K562 (cell line): Measurements from ENCODE around the gene VPS35L. TPM values are rescaled to one million over a fixed set of nuclear protein-coding genes. Genes with fewer than 3 reads are reported as not detected.

Source experiments
- ATAC-seq: fragments of 200-7000 bp; cut with Tn5 transposase; 3 replicates; pipeline ENCODE4 v1.9.1; 2020; ENCODE audit warnings: moderate library complexity
- BruUV-seq: library from RNA; stranded (reverse); fragments of 400-500 nt; replicated peaks from 2 replicates; lab custom pipeline; 2021; lab: Mats Ljungman, UMichigan
- CTCF ChIA-PET: fragments of 300-600 bp; formaldehyde crosslinking; extraction: SDS; loops from one replicate; lab custom pipeline; 2021; ENCODE audit warnings: low intra/inter-chr PET ratio; lab: Yijun Ruan, JAX
- POLR2A ChIA-PET: fragments of 300-600, 350-650 bp; sonication (Branson Sonifier 250); formaldehyde crosslinking; extraction: SDS; loops from one replicate; lab custom pipeline; 2021; ENCODE audit warnings: antibody characterized with exemption, inconsistent platforms; lab: Yijun Ruan, JAX
- DNase-seq, 4 experiments: peaks; one replicate each; pipeline versions ENCODE4 v3.0.0 to v3.0.0-alpha.2; 2011 to 2018; ENCODE audit warnings: low spot score in 3 of 4, mixed read lengths in 3 of 4; ENCODE audit errors: extremely low read depth in 1 of 4
- FAIRE-seq: peaks from 2 replicates; lab custom pipeline; 2011; peaks lifted over from hg19 to GRCh38; lab: Jason Lieb, UNC
- H2AFZ ChIP-seq: 2 replicates; pipeline ENCODE4 v1.6.0; 2011; ENCODE audit warnings: low read depth, low read length, control low read depth, inconsistent platforms
- H3K27ac ChIP-seq: fragments of 200-600 bp; 3 replicates; pipeline ENCODE4 v1.8.0; 2011; ENCODE audit warnings: low read depth, mild to moderate bottlenecking, control low read depth, inconsistent platforms, low read length, moderate library complexity, mixed read lengths; ENCODE audit errors: extremely low read depth
- H3K27me3 ChIP-seq, 2 experiments: fragments of 300-600 bp in 1 of 2; 2 replicates in 1 of 2; 3 replicates in 1 of 2; pipeline versions ENCODE4 v1.6.0 to v1.8.0; 2011; ENCODE audit warnings: inconsistent platforms in 2 of 2, low read length in 2 of 2, mild to moderate bottlenecking in 1 of 2, mixed read lengths in 1 of 2, moderate library complexity in 1 of 2; ENCODE audit not compliant: control insufficient read depth in 2 of 2, insufficient read depth in 2 of 2
- H3K36me3 ChIP-seq: fragments of 300-600 bp; 3 replicates; pipeline ENCODE4 v1.8.0; 2011; ENCODE audit warnings: mild to moderate bottlenecking, low read length, inconsistent platforms; ENCODE audit not compliant: control insufficient read depth, insufficient read depth
- H3K4me1 ChIP-seq, 2 experiments: fragments of 200-600 bp in 1 of 2; replicated peaks in 1 of 2; 2 replicates in 1 of 2; 3 replicates in 1 of 2; pipeline versions ENCODE4 v1.5.1 to v1.8.0; 2011; ENCODE audit warnings: inconsistent platforms in 2 of 2, low read length in 2 of 2, mild to moderate bottlenecking in 1 of 2, mixed read lengths in 1 of 2, moderate library complexity in 1 of 2; ENCODE audit not compliant: control insufficient read depth in 2 of 2, insufficient read depth in 2 of 2
- H3K4me2 ChIP-seq: 2 replicates; pipeline ENCODE4 v1.6.1; 2011; ENCODE audit warnings: low read length, control low read depth, inconsistent platforms, mixed read lengths; ENCODE audit not compliant: insufficient read depth
- H3K4me3 ChIP-seq: fragments of 200-600 bp; sonication (generic), shearing (Covaris generic); 2 replicates; pipeline ENCODE4 v1.5.1; 2016; ENCODE audit warnings: control low read depth, inconsistent platforms
- H3K79me2 ChIP-seq: fragments of 200-600 bp; 3 replicates; pipeline ENCODE4 v1.8.0; 2011; ENCODE audit warnings: low read length, inconsistent platforms; ENCODE audit not compliant: control insufficient read depth, insufficient read depth
- H3K9ac ChIP-seq, 2 experiments: 2 replicates each; pipeline versions ENCODE4 v1.6.0 to v1.6.1; 2011; ENCODE audit warnings: low read depth in 2 of 2, low read length in 2 of 2, control low read depth in 1 of 2, inconsistent platforms in 1 of 2, mild to moderate bottlenecking in 1 of 2, mixed read lengths in 1 of 2; ENCODE audit not compliant: insufficient read depth in 1 of 2
- H3K9me1 ChIP-seq: one replicate; pipeline ENCODE4 v1.6.0; 2011; ENCODE audit warnings: inconsistent platforms, mild to moderate bottlenecking, low read length, moderate library complexity; ENCODE audit not compliant: control insufficient read depth, insufficient read depth
- H3K9me3 ChIP-seq: replicated peaks from 2 replicates; pipeline ENCODE4 v1.5.1; 2011; ENCODE audit warnings: low read depth, low read length, inconsistent platforms; ENCODE audit not compliant: control insufficient read depth, insufficient read depth
- H4K20me1 ChIP-seq: replicated peaks from 2 replicates; pipeline ENCODE4 v1.6.1; 2011; ENCODE audit warnings: low read length, inconsistent platforms, mixed read lengths; ENCODE audit not compliant: control insufficient read depth, insufficient read depth
- CBX3 ChIP-seq, 2 experiments: IDR thresholded peaks; 1 replicate in 1 of 2; 2 replicates in 1 of 2; pipeline ENCODE4 v1.6.1; 2012; ENCODE audit warnings: inconsistent platforms in 2 of 2, low read length in 2 of 2, borderline replicate concordance in 1 of 2, control low read depth in 1 of 2
- CHD2 ChIP-seq: IDR thresholded peaks from 2 replicates; pipeline ENCODE4 v1.6.1; 2011; ENCODE audit warnings: low read depth, low read length
- DPF2 ChIP-seq: fragments of 450-650 bp; IDR thresholded peaks from 2 replicates; pipeline ENCODE4 v1.6.1; 2016
- RBM15 ChIP-seq: fragments of 200-400 bp; formaldehyde crosslinking; IDR thresholded peaks from 2 replicates; pipeline ENCODE4 v1.6.1; 2018; ENCODE audit warnings: mild to moderate bottlenecking, low read length, moderate library complexity; ENCODE audit not compliant: insufficient read depth
- SAFB ChIP-seq: fragments of 200-400 bp; formaldehyde crosslinking; IDR thresholded peaks from 2 replicates; pipeline ENCODE4 v1.6.1; 2017; ENCODE audit warnings: low read depth, low read length, borderline replicate concordance
- SAP30 ChIP-seq: fragments of 200-600 bp; sonication (generic); IDR thresholded peaks from 2 replicates; pipeline ENCODE4 v1.6.1; 2012; ENCODE audit warnings: borderline replicate concordance, low read depth, mild to moderate bottlenecking, moderate library complexity, low read length, control low read depth, inconsistent platforms; ENCODE audit not compliant: insufficient read depth, poor library complexity, severe bottlenecking
- SMAD1 ChIP-seq: fragments of 150-350 bp; IDR thresholded peaks from 2 replicates; pipeline ENCODE4 v1.6.1; 2014; ENCODE audit warnings: low read length, low read depth; ENCODE audit not compliant: partially characterized antibody
- ZFP30 ChIP-seq: fragments of 250-450 bp; sonication (Bioruptor Pico); IDR thresholded peaks from 2 replicates; pipeline ENCODE4 v1.8.0; 2022; ENCODE audit warnings: moderate library complexity, mild to moderate bottlenecking, inconsistent platforms, borderline replicate concordance
- WGBS: fragments of 100-300 bp; shearing (Covaris generic); methylation state at CpG from one replicate; pipeline ENCODE4 v1.1.6; 2016; ENCODE audit warnings: low coverage, mixed read lengths; ENCODE audit not compliant: insufficient coverage; ENCODE audit errors: missing lambda C conversion rate; 5-methylcytosine and 5-hydroxymethylcytosine counted together
- in situ Hi-C: fragments of 300-500 bp; cut with MboI; formaldehyde crosslinking; loops from 4 replicates; pipeline ENCODE4 v1.15.0; 2018; ENCODE audit warnings: inconsistent platforms, mixed read lengths
- intact Hi-C: fragments of 100-400 bp; cut with micrococcal nuclease; formaldehyde crosslinking; loops from 2 replicates; pipeline ENCODE4 v1.14.2; 2022
- polyA plus RNA-seq, 8 experiments: library from polyadenylated mRNA; depleted of rRNA in 4 of 8; stranded (reverse) in 5 of 8; unstranded in 3 of 8; fragments of >200 nt; fragmentation: Nextera tagmentation in 2 of 8; fragmentation: Illumina TruSeq in 1 of 8; extraction: Ambion mirVana in 2 of 8; extraction: Trizol in 1 of 8; gene quantifications; 2 replicates each; pipeline versions ENCODE4 v1.2.1 to v1.2.3, GENCODE V29; 2011 to 2014; ENCODE audit warnings: inconsistent platforms in 1 of 8, missing spikeins in 1 of 8
- total RNA-seq, 7 experiments: library from RNA; depleted of rRNA in 6 of 7; stranded (reverse); fragments of >200 nt in 6 of 7; fragmentation: Illumina TruSeq in 2 of 7; extraction: Trizol in 2 of 7; gene quantifications; 2 replicates each; pipeline versions ENCODE4 v1.2.1 to v1.2.3, GENCODE V29; 2011 to 2021; ENCODE audit warnings: low replicate concordance in 1 of 7
- TF ChIP-seq, protein P1 (sequence below): sonication (generic); formaldehyde crosslinking; IDR thresholded peaks from 2 replicates; pipeline ENCODE4 v1.8.1; 2023; ENCODE audit warnings: mild to moderate bottlenecking, missing genetic modification reagents
- TF ChIP-seq, protein P2 (sequence below): fragments of 450-650 bp; IDR thresholded peaks from 2 replicates; pipeline ENCODE4 v1.6.1; 2016; ENCODE audit warnings: mild to moderate bottlenecking, moderate library complexity

The VPS35L gene
- total and polyA plus RNA-seq, 9 of the 15 experiments (the other 6 are each of a cell fraction or from before 2014, with no cell fraction given): 10.2 to 30.4 (median 20.1) TPM

DNA sequence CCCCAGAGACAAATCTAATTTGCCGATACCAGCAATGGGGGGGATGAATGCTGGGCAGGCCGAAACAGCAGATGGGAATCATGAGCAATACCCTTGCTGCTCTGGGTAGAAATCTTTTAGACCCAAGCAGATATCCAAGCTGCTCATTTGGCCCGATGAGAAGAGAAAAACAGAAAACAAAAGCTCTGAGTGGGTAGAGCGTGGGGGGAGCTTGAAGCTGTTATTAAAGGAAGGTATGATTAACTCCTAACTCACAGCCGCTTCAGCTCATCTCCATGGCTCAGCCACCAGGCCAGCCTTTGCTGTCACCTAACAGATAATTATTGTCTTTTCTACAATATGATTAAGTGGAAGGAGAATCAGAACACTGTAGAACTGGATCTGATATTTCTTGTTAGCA lies 58.3 kb downstream of the VPS35L start:
- no peaks in the 10 kb centered on the region for H3K79me2 ChIP-seq
- no peaks in the 10 kb centered on the region for H3K27me3 ChIP-seq
- POLR2A ChIA-PET: interaction anchor here (0.7 to 2.2 kb wide), 2 partner anchors 15 to 17 kb away, joined by 5 to 6 read pairs; no protein-coding TSS in a partner anchor
- H3K9me3 ChIP-seq: no peaks in the 10 kb centered on the region
- H3K4me2 ChIP-seq: no peak overlapping the region
- DNase-seq (no peak), FAIRE-seq (no peak), ATAC-seq (no peak)
- no peak overlapping the region for H3K9ac ChIP-seq
- no peaks in the 10 kb centered on the region for H4K20me1 ChIP-seq
- peaks cover 3% of the 10 kb centered on the region for H3K9me1 ChIP-seq
- 69% methylated on average over 5 of the region's 5 CpGs for WGBS
- no peak overlapping the region for H2AFZ ChIP-seq
- CTCF ChIA-PET: no interaction called here
- no peaks in the 10 kb centered on the region; a peak in 1 of 5 replicates for H3K4me1 ChIP-seq
- in situ Hi-C loops: no loop called here
- H3K27ac ChIP-seq: no peak overlapping the region
- no TSS peak for BruUV-seq
- no peaks in the 10 kb centered on the region for H3K36me3 ChIP-seq
- H3K4me3 ChIP-seq: no peak overlapping the region
- intact Hi-C loops: no loop called here
- TF ChIP-seq DPF2 (no peak), SAFB (no peak), CHD2 (no peak), SMAD1 (no peak), CBX3 (IDR thresholded peaks at IDR 0.05; ENCODE audit: borderline replicate concordance in 1 of 2, low read length in 2 of 2) (no peak), SAP30 (no peak), ZFP30 (CRISPR knock-in tag) (no peak), RBM15 (no peak)
- TF ChIP-seq, protein P1, sequence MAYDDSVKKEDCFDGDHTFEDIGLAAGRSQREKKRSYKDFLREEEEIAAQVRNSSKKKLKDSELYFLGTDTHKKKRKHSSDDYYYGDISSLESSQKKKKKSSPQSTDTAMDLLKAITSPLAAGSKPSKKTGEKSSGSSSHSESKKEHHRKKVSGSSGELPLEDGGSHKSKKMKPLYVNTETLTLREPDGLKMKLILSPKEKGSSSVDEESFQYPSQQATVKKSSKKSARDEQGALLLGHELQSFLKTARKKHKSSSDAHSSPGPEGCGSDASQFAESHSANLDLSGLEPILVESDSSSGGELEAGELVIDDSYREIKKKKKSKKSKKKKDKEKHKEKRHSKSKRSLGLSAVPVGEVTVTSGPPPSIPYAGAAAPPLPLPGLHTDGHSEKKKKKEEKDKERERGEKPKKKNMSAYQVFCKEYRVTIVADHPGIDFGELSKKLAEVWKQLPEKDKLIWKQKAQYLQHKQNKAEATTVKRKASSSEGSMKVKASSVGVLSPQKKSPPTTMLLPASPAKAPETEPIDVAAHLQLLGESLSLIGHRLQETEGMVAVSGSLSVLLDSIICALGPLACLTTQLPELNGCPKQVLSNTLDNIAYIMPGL (CRISPR knock-in tag): no peak
- TF ChIP-seq, protein P2, sequence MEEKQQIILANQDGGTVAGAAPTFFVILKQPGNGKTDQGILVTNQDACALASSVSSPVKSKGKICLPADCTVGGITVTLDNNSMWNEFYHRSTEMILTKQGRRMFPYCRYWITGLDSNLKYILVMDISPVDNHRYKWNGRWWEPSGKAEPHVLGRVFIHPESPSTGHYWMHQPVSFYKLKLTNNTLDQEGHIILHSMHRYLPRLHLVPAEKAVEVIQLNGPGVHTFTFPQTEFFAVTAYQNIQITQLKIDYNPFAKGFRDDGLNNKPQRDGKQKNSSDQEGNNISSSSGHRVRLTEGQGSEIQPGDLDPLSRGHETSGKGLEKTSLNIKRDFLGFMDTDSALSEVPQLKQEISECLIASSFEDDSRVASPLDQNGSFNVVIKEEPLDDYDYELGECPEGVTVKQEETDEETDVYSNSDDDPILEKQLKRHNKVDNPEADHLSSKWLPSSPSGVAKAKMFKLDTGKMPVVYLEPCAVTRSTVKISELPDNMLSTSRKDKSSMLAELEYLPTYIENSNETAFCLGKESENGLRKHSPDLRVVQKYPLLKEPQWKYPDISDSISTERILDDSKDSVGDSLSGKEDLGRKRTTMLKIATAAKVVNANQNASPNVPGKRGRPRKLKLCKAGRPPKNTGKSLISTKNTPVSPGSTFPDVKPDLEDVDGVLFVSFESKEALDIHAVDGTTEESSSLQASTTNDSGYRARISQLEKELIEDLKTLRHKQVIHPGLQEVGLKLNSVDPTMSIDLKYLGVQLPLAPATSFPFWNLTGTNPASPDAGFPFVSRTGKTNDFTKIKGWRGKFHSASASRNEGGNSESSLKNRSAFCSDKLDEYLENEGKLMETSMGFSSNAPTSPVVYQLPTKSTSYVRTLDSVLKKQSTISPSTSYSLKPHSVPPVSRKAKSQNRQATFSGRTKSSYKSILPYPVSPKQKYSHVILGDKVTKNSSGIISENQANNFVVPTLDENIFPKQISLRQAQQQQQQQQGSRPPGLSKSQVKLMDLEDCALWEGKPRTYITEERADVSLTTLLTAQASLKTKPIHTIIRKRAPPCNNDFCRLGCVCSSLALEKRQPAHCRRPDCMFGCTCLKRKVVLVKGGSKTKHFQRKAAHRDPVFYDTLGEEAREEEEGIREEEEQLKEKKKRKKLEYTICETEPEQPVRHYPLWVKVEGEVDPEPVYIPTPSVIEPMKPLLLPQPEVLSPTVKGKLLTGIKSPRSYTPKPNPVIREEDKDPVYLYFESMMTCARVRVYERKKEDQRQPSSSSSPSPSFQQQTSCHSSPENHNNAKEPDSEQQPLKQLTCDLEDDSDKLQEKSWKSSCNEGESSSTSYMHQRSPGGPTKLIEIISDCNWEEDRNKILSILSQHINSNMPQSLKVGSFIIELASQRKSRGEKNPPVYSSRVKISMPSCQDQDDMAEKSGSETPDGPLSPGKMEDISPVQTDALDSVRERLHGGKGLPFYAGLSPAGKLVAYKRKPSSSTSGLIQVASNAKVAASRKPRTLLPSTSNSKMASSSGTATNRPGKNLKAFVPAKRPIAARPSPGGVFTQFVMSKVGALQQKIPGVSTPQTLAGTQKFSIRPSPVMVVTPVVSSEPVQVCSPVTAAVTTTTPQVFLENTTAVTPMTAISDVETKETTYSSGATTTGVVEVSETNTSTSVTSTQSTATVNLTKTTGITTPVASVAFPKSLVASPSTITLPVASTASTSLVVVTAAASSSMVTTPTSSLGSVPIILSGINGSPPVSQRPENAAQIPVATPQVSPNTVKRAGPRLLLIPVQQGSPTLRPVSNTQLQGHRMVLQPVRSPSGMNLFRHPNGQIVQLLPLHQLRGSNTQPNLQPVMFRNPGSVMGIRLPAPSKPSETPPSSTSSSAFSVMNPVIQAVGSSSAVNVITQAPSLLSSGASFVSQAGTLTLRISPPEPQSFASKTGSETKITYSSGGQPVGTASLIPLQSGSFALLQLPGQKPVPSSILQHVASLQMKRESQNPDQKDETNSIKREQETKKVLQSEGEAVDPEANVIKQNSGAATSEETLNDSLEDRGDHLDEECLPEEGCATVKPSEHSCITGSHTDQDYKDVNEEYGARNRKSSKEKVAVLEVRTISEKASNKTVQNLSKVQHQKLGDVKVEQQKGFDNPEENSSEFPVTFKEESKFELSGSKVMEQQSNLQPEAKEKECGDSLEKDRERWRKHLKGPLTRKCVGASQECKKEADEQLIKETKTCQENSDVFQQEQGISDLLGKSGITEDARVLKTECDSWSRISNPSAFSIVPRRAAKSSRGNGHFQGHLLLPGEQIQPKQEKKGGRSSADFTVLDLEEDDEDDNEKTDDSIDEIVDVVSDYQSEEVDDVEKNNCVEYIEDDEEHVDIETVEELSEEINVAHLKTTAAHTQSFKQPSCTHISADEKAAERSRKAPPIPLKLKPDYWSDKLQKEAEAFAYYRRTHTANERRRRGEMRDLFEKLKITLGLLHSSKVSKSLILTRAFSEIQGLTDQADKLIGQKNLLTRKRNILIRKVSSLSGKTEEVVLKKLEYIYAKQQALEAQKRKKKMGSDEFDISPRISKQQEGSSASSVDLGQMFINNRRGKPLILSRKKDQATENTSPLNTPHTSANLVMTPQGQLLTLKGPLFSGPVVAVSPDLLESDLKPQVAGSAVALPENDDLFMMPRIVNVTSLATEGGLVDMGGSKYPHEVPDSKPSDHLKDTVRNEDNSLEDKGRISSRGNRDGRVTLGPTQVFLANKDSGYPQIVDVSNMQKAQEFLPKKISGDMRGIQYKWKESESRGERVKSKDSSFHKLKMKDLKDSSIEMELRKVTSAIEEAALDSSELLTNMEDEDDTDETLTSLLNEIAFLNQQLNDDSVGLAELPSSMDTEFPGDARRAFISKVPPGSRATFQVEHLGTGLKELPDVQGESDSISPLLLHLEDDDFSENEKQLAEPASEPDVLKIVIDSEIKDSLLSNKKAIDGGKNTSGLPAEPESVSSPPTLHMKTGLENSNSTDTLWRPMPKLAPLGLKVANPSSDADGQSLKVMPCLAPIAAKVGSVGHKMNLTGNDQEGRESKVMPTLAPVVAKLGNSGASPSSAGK: no peak
